ENCODE measurements around the gene TEX35.

TEX35 gene

GRCh38 chr1:178571807-178572206, 58.9 kb downstream of the TEX35 start:
- H3K4me3 ChIP-seq (ENCODE audit: low read depth, low read length): no peak overlapping the region
- H3K36me3 ChIP-seq (ENCODE audit: control insufficient read depth, insufficient read depth, low read length): no peaks in the 10 kb centered on the region
- peaks cover 13% of the 10 kb centered on the region for H3K4me1 ChIP-seq (ENCODE audit: control insufficient read depth, insufficient read depth, low read length)
- H3K9ac ChIP-seq (ENCODE audit: low read depth, low read length): no peak overlapping the region
- no peaks in the 10 kb centered on the region for H3K27me3 ChIP-seq (ENCODE audit: control insufficient read depth, insufficient read depth, low read length)
- no peaks in the 10 kb centered on the region for H3K9me3 ChIP-seq (ENCODE audit: control insufficient read depth, insufficient read depth, low read length)

Measured in iPS-15b (cell line).